Measurements from ENCODE around the gene CHMP4B. TPM values are rescaled to one million over a fixed set of nuclear protein-coding genes. Genes with fewer than 3 reads are reported as not detected.

Gene CHMP4B
- total RNA-seq, 1 donor from 2014 or later: 27.7 TPM

GRCh38 chr20:33836277-33836676, 25.1 kb downstream of the CHMP4B start:
- FAIRE-seq: no peak
- no peak for DNase-seq (ENCODE audit: low spot score in 2 of 2)

- no peak for FAIRE-seq
- no peak for DNase-seq (ENCODE audit: low spot score in 2 of 2)
Observed at GRCh38 chr20:33837096-33837830, 26.1 kb downstream of the CHMP4B start.

GRCh38 chr20:33838035-33838864, 27.1 kb downstream of the CHMP4B start:
- DNase-seq (ENCODE audit: low spot score in 2 of 2) (no peak), FAIRE-seq (no peak)

- FAIRE-seq (no peak), DNase-seq (ENCODE audit: low spot score in 2 of 2) (no peak)
Observed at GRCh38 chr20:33839591-33839990, 28.4 kb downstream of the CHMP4B start.

GRCh38 chr20:33840160-33840559, 29.0 kb downstream of the CHMP4B start:
- DNase-seq (ENCODE audit: low spot score in 2 of 2): no peak
- no peak for FAIRE-seq

- FAIRE-seq: no peak
Observed at GRCh38 chr20:33840759-33841435, 29.7 kb downstream of the CHMP4B start.

GRCh38 chr20:33841436-33841799, 30.3 kb downstream of the CHMP4B start:
- DNase-seq (ENCODE audit: low spot score in 2 of 2) (no peak), FAIRE-seq (no peak)

More at GRCh38 chr20:33840759-33841435, 29.7 kb downstream of the CHMP4B start:
- no peak for DNase-seq (ENCODE audit: low spot score in 2 of 2)

- DNase-seq (ENCODE audit: low spot score in 2 of 2) (no peak), FAIRE-seq (no peak)
Observed at GRCh38 chr20:33842346-33842745, 31.2 kb downstream of the CHMP4B start.

- FAIRE-seq (no peak), DNase-seq (ENCODE audit: low spot score in 2 of 2) (no peak)
Observed at GRCh38 chr20:33843050-33843449, 31.9 kb downstream of the CHMP4B start.

GRCh38 chr20:33843854-33844253, 32.7 kb downstream of the CHMP4B start:
- DNase-seq (ENCODE audit: low spot score in 2 of 2) (no peak), FAIRE-seq (no peak)

- DNase-seq (ENCODE audit: low spot score in 2 of 2): no peak
- FAIRE-seq: no peak
Observed at GRCh38 chr20:33846291-33846935, 35.3 kb downstream of the CHMP4B start.

GRCh38 chr20:33847006-33847405, 35.9 kb downstream of the CHMP4B start:
- no peak for FAIRE-seq
- no peak for DNase-seq (ENCODE audit: low spot score in 2 of 2)

GRCh38 chr20:33848391-33848790, 37.2 kb downstream of the CHMP4B start:
- FAIRE-seq (no peak), DNase-seq (ENCODE audit: low spot score in 2 of 2) (no peak)

- DNase-seq (ENCODE audit: low spot score in 2 of 2) (no peak), FAIRE-seq (no peak)
Observed at GRCh38 chr20:33850159-33850558, 39.0 kb downstream of the CHMP4B start.

- FAIRE-seq: no peak
- DNase-seq (ENCODE audit: low spot score in 2 of 2): no peak
Observed at GRCh38 chr20:33851842-33852466, 40.8 kb downstream of the CHMP4B start.

GRCh38 chr20:33852626-33853506, 41.7 kb downstream of the CHMP4B start:
- FAIRE-seq (no peak), DNase-seq (ENCODE audit: low spot score in 2 of 2) (peak in 1 of 2 donors; percentile 36)

GRCh38 chr20:33853507-33853813, 42.3 kb downstream of the CHMP4B start:
- DNase-seq (ENCODE audit: low spot score in 2 of 2) (no peak), FAIRE-seq (no peak)

GRCh38 chr20:33857722-33858563, 46.8 kb downstream of the CHMP4B start:
- FAIRE-seq (no peak), DNase-seq (ENCODE audit: low spot score in 2 of 2) (no peak)

- FAIRE-seq: no peak
- DNase-seq (ENCODE audit: low spot score in 2 of 2): no peak
Observed at GRCh38 chr20:33858666-33859065, 47.5 kb downstream of the CHMP4B start.

All from frontal cortex (tissue), 4 donors.